CD4-positive, alpha-beta T cell treated with Interleukin-15 for 4 hours (primary cell): ENCODE measurements around the gene SSMEM1.
"Not testable (repeated sequence)": the region's sequence is repeated elsewhere in the genome, so short reads cannot be mapped to it uniquely, and the experiment has no call there.

Source experiments
- DNase-seq: peaks from one replicate; pipeline ENCODE4 v3.0.0-alpha.2; 2020; ENCODE audit warnings: low spot score

The SSMEM1 gene

GRCh38 chr7:130210181-130210935 is 2.7 kb downstream of the SSMEM1 start:
- no peak for DNase-seq

- DNase-seq: no peak
Observed at GRCh38 chr7:130213828-130214227, 6.2 kb downstream of the SSMEM1 start.

- DNase-seq: no peak
Observed at GRCh38 chr7:130216025-130216424, 8.4 kb downstream of the SSMEM1 start.

DNA sequence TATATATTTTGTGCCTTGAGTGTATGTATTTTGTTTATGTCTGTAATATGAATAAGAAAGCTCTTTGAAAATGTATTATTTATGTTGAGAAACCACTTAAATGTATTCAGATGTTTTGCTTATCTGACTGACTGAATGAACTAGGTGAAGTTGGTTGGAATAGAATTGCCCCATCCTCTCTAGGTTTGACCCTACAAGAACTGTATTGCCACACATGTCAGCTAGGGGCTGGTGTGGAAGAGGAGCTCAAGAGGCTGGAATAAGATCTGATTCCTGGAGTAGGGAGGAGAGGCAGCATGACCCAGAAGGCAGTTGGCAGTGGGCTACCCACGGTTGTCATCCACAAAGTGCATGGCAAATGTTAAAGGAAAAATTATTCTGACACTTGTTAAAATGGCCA is 9.1 kb downstream of the SSMEM1 start:
- no peak for DNase-seq

- no peak for DNase-seq
Observed at GRCh38 chr7:130218806-130219620, 11.4 kb downstream of the SSMEM1 start.

DNA sequence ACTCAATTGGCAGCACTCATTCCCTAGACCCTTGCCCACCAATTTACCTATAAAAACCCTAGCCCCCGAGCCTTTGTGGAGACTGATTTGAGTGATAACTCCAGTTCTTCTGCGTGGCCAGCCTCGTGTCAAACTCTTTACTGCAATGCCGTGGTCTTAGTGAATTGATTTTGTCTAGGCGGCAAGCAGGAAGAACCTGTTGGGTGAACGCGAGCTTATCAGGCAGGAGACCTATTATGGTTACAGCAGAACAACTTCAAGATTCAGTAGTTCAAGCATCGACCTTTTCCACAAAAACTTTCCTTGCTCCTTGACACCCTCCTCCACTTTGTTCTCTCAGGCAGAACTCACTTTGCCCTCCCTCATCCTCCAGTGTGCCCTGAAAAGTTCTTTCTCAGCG is 12.2 kb downstream of the SSMEM1 start:
- no peak for DNase-seq

- no peak for DNase-seq
Observed at GRCh38 chr7:130221746-130222145, 14.1 kb downstream of the SSMEM1 start.

DNA sequence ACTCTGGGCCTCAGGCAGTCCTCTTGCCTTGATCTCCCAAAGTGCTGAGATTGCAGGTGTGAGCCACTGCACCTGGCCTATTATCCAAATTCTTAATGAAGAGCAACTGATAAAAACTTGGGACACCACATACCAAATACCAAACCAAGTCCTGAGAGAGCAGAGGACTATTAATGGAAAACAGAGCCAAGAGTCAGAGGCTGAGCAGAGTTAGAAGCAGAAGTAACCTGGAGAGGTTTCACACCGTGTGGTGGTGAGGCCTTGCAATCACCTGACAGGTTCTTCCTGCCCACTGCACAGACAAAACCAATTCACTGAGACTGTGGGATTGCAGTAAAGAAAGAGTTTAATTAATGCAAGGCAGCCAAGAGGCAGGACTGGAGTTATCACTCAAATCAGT is 16.0 kb downstream of the SSMEM1 start:
- DNase-seq: no peak

DNA sequence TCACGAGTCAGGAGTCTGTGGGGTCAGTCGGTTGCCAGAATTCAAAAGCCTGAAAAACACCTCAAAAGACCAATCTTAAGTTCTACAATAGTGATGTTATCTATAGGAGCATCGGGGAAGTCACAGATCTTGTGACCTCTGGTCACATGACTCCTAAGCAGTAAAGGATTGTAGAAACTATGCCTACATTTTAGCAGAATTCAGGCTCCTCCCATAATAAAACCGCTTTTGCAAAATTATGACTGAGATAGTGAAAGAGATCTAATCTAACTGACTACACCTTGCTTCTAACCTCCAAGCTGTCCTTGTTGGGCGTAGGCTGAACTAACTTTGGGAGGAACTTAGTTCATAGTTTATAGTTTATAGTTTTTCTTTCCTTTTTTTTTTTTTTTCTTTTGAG is 16.6 kb downstream of the SSMEM1 start:
- DNase-seq: no peak

GRCh38 chr7:130224923-130225322 is 17.3 kb downstream of the SSMEM1 start:
- DNase-seq: not testable (repeated sequence)

- no peak for DNase-seq
Observed at GRCh38 chr7:130226333-130226732, 18.7 kb downstream of the SSMEM1 start.

DNA sequence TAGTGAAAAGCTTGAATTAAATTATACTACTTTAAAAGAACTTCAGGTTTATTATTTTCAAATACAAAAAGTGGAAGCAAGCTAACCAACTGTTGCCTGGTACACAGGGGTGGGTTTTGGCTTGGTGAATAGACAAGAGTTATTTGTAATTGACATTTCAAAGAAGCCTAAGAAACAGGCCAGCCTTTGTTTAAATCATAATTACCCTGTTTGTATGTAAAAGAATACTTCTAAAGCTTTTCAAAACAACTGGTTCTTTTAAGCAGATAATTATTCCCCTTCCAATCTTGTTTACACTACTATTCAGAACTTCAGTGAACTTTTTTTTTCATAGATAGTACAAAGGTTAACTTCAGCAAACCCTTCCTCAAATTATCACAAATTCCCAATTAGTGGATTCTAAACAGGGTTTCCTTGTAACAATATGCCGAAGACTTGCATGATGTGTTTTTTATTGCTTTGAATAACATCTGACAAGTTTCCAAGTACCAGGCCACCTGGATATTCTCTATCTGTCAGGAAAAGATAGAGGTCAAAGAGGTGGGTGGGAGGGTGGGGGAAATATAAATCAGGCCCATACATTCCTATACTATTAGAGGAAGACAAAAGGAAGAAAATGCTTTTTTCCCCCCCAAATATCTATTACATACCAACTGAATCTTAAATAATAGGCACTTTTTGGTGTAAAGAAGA is 20.4 kb downstream of the SSMEM1 start:
- no peak for DNase-seq

GRCh38 chr7:130228840-130229502 is 21.3 kb downstream of the SSMEM1 start:
- DNase-seq: no peak

DNA sequence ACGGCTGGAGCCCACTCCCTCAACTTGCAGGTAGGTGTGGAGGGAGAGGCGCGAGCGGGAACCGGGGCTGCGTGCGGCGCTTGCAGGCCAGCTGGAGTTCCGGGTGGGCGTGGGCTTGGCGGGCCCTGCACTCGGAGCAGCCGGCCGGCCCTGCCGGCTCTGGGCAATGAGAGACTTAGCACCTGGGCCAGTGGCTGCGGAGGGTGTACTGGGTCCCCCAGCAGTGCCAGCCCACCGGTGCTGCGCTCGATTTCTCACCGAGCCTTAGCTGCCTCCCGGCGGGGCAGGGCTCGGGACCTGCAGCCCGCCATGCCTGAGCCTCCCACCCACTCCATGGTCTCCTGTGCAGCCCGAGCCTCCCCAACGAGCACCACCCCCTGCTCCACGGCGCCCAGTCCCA is 22.3 kb downstream of the SSMEM1 start:
- DNase-seq: not testable (repeated sequence)

GRCh38 chr7:130231792-130232191 is 24.1 kb downstream of the SSMEM1 start:
- no peak for DNase-seq

- DNase-seq: no peak
Observed at GRCh38 chr7:130232209-130232608, 24.5 kb downstream of the SSMEM1 start.

GRCh38 chr7:130234078-130234477 is 26.4 kb downstream of the SSMEM1 start:
- no peak for DNase-seq

- not testable (repeated sequence) for DNase-seq
Observed at GRCh38 chr7:130236361-130236760, 28.7 kb downstream of the SSMEM1 start.

DNA sequence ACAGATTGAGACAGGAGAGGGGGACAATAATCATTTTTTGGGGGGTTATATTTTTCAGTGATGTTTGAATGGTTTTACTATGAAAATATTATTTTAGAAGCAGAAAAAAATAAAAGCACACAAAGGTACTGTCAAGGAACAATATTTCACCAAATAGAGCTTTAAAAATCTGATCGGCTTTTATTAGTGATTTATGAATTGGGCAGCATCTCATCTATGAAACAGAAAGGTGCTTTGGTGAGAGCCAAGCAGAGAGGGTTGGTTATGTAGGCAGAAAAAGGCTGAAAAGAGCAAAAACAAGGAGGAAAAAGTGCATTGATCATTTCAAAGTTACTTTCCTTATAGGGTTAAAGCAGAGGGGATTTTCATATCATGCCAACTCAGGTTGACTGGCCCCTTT is 32.6 kb downstream of the SSMEM1 start:
- DNase-seq: no peak

- DNase-seq: peak; percentile 19
Observed at GRCh38 chr7:130242198-130243014, 34.7 kb downstream of the SSMEM1 start.

DNA sequence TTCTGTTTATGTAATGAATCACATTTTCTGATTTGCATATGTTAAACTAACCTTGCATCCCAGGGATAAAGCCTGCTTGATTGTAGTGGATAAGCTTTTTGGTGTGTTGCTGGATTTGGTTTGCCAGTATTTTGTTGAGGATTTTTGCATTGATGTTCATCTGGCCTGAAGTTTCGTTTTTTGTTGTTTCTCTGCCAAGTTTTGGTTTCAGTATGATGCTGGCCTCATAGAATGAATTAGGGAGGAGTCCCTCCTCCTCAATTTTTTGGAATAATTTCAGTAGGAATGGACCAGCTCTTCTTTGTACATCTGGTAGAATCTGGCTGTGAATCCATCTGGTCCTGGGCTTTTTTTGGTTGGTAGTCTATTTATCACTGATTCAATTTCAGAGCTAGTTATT is 35.8 kb downstream of the SSMEM1 start:
- DNase-seq: not testable (repeated sequence)
